Measurements from ENCODE around the gene NXPH4.

GRCh38 chr12:57216014-57216911 is at the start of gene NXPH4:
- TF ChIP-seq EZH2 (IDR thresholded peaks at IDR 0.05; ENCODE audit: borderline replicate concordance, control insufficient read depth, low read depth, low read length) (0 out of 2 replicates have a peak, but pooled peaks have one; percentile 66), RBBP5 (conservative IDR thresholded peaks at IDR 0.05) (no peak)
